WTC11 (cell line): ENCODE data around the gene C14orf93.

ENCODE experiments used
- CTCF ChIP-seq: fragments of 200-600 bp; IDR thresholded peaks from 2 replicates; pipeline ENCODE4 v1.8.0; 2022; ENCODE audit warnings: antibody characterized with exemption
- ZBTB21 ChIP-seq: sonication (generic); formaldehyde crosslinking; IDR thresholded peaks from 2 replicates; pipeline ENCODE4 v1.8.1; 2023; ENCODE audit warnings: mild to moderate bottlenecking, missing genetic modification reagents, borderline replicate concordance

- no peak for TF ChIP-seq CTCF
- TF ChIP-seq ZBTB21, result no peak
These were observed 3.3 kb upstream of the C14orf93 start for GRCh38 chr14:23013054-23013748.
